GM12878 (cell line): Measurements from ENCODE around the gene FAM222B. TPM values are rescaled to one million over a fixed set of nuclear protein-coding genes. Genes with fewer than 3 reads are reported as not detected.

Experiments
- ATAC-seq: fragments of 200-7000 bp; cut with Tn5 transposase; 3 replicates; pipeline ENCODE4 v1.9.1; 2020; ENCODE audit warnings: mild to moderate bottlenecking, moderate library complexity
- BruUV-seq: library from RNA; stranded (reverse); fragments of 400-500 nt; replicated peaks from 2 replicates; lab custom pipeline; 2021; lab: Mats Ljungman, UMichigan
- CTCF ChIA-PET: fragments of 300-600 bp; sonication (Branson Sonifier 250); formaldehyde crosslinking; extraction: SDS; loops from one replicate; lab custom pipeline; 2021; ENCODE audit warnings: inconsistent platforms; lab: Yijun Ruan, JAX
- POLR2A ChIA-PET: fragments of 350-600 bp; formaldehyde crosslinking; extraction: SDS; loops from one replicate; lab custom pipeline; 2021; ENCODE audit warnings: inconsistent platforms; lab: Charles Lee
- RAD21 ChIA-PET: fragments of 300-600 bp; sonication (Branson Sonifier 250); formaldehyde crosslinking; loops from one replicate; lab custom pipeline; 2023; ENCODE audit warnings: antibody characterized with exemption; ENCODE audit not compliant: unreplicated experiment; lab: Charles Lee
- SMC1A ChIA-PET: fragments of 300-600 bp; sonication (Branson Sonifier 250); formaldehyde crosslinking; loops from one replicate; lab custom pipeline; 2023; ENCODE audit not compliant: unreplicated experiment, uncharacterized antibody; lab: Charles Lee
- DNase-seq: peaks from one replicate; pipeline ENCODE4 v3.0.0-alpha.2; 2011; ENCODE audit warnings: low read depth, low spot score
- FAIRE-seq: peaks from 3 replicates; lab custom pipeline; 2011; peaks lifted over from hg19 to GRCh38; lab: Jason Lieb, UNC
- H2AFZ ChIP-seq: 2 replicates; pipeline ENCODE4 v1.6.0; 2011; ENCODE audit warnings: low read depth, low read length, control low read depth; ENCODE audit not compliant: control insufficient read depth
- H3K27ac ChIP-seq: 2 replicates; pipeline ENCODE4 v1.5.1; 2011; ENCODE audit warnings: control low read depth; ENCODE audit not compliant: control insufficient read depth, insufficient read depth
- H3K27me3 ChIP-seq, 2 experiments: replicated peaks in 1 of 2; 2 replicates each; pipeline versions ENCODE4 v1.6.0 to v1.6.1; 2011; ENCODE audit warnings: low read length in 1 of 2; ENCODE audit not compliant: control insufficient read depth in 2 of 2, insufficient read depth in 2 of 2
- H3K36me3 ChIP-seq, 2 experiments: 2 replicates each; pipeline ENCODE4 v1.5.1; 2011; ENCODE audit warnings: low read length in 1 of 2; ENCODE audit not compliant: control insufficient read depth in 2 of 2, insufficient read depth in 2 of 2
- H3K4me1 ChIP-seq: 2 replicates; pipeline ENCODE4 v1.6.1; 2011; ENCODE audit warnings: mild to moderate bottlenecking, low read length, moderate library complexity, mixed read lengths; ENCODE audit not compliant: control insufficient read depth, insufficient read depth
- H3K4me2 ChIP-seq: 2 replicates; pipeline ENCODE4 v1.6.0; 2011; ENCODE audit warnings: control low read depth; ENCODE audit not compliant: control insufficient read depth, insufficient read depth
- H3K4me3 ChIP-seq: fragments of 200-600 bp; sonication (generic); 2 replicates; pipeline ENCODE4 v1.5.1; 2016
- H3K79me2 ChIP-seq: 2 replicates; pipeline ENCODE4 v1.6.0; 2011; ENCODE audit warnings: low read length; ENCODE audit not compliant: control insufficient read depth, insufficient read depth
- H3K9ac ChIP-seq: 2 replicates; pipeline ENCODE4 v1.8.0; 2011; ENCODE audit warnings: low read length, control low read depth, mixed read lengths; ENCODE audit not compliant: control insufficient read depth, insufficient read depth
- H3K9me3 ChIP-seq: replicated peaks from 3 replicates; pipeline ENCODE4 v1.5.1; 2011; ENCODE audit warnings: mild to moderate bottlenecking, low read length; ENCODE audit not compliant: control insufficient read depth, insufficient read depth
- H4K20me1 ChIP-seq: 2 replicates; pipeline ENCODE4 v1.6.0; 2011; ENCODE audit not compliant: control insufficient read depth, insufficient read depth
- CREB1 ChIP-seq: IDR thresholded peaks from 2 replicates; pipeline ENCODE4 v1.6.1; 2012; ENCODE audit warnings: low read depth, mild to moderate bottlenecking, inconsistent platforms
- CUX1 ChIP-seq: IDR thresholded peaks from 2 replicates; pipeline ENCODE4 v1.6.1; 2012; ENCODE audit warnings: improper control_type of control experiment, low read depth, low read length; ENCODE audit not compliant: insufficient replicate concordance
- MEF2A ChIP-seq: IDR thresholded peaks from 2 replicates; pipeline ENCODE4 v1.6.1; 2011; ENCODE audit warnings: low read depth, mild to moderate bottlenecking, low read length, moderate library complexity; ENCODE audit not compliant: insufficient read depth
- MLLT1 ChIP-seq: fragments of 450-650 bp; IDR thresholded peaks from 2 replicates; pipeline ENCODE4 v1.6.1; 2016; ENCODE audit warnings: mild to moderate bottlenecking
- POLR2A ChIP-seq: IDR thresholded peaks from 2 replicates; pipeline ENCODE4 v1.6.1; 2011; ENCODE audit warnings: low read depth, mild to moderate bottlenecking, low read length
- POLR2AphosphoS5 ChIP-seq: IDR thresholded peaks from 2 replicates; pipeline ENCODE4 v1.6.1; 2011; ENCODE audit warnings: mild to moderate bottlenecking, low read length, inconsistent platforms
- SIN3A ChIP-seq: IDR thresholded peaks from 2 replicates; pipeline ENCODE4 v1.6.1; 2012; ENCODE audit warnings: low read depth, low read length, improper control_type of control experiment
- SMAD5 ChIP-seq: IDR thresholded peaks from 2 replicates; pipeline ENCODE4 v1.6.1; 2016; ENCODE audit warnings: antibody characterized with exemption, low read depth
- WRNIP1 ChIP-seq: IDR thresholded peaks from 2 replicates; pipeline ENCODE4 v1.6.1; 2011; ENCODE audit warnings: low read depth, low read length, improper control_type of control experiment, borderline replicate concordance
- WGBS: methylation state at CpG from one replicate; pipeline ENCODE4 v1.1.6; 2016; ENCODE audit warnings: low lambda C conversion rate; ENCODE audit not compliant: insufficient replicate concordance, insufficient coverage; ENCODE audit errors: missing lambda C conversion rate; 5-methylcytosine and 5-hydroxymethylcytosine counted together
- in situ Hi-C: fragments of 300-500 bp; cut with MboI; formaldehyde crosslinking; loops from 9 replicates; pipeline ENCODE4 v1.14.3; 2018; ENCODE audit warnings: mixed read lengths
- intact Hi-C: fragments of 100-400 bp; cut with micrococcal nuclease; formaldehyde crosslinking; loops from one replicate; pipeline ENCODE4 v1.14.2; 2022; ENCODE audit not compliant: unreplicated experiment
- polyA plus RNA-seq, 11 experiments: library from polyadenylated mRNA; depleted of rRNA in 4 of 11; unstranded in 6 of 11; stranded (reverse) in 5 of 11; fragments of >200 nt; fragmentation: Nextera tagmentation in 4 of 11; fragmentation: Illumina TruSeq in 1 of 11; extraction: Ambion mirVana in 4 of 11; extraction: Trizol in 1 of 11; gene quantifications; 1 replicate in 1 of 11; 2 replicates in 10 of 11; pipeline versions ENCODE4 v1.2.1 to v1.2.3, GENCODE V29; 2011 to 2016; ENCODE audit warnings: inconsistent platforms in 2 of 11, missing spikeins in 2 of 11, low read depth in 1 of 11
- total RNA-seq, 4 experiments: library from RNA; depleted of rRNA in 3 of 4; stranded (reverse); fragments of >200 nt in 3 of 4; fragmentation: Illumina TruSeq in 1 of 4; extraction: Trizol in 1 of 4; gene quantifications; 2 replicates each; pipeline versions ENCODE4 v1.2.1 to v1.2.3, GENCODE V29; 2013 to 2021

Gene FAM222B
- total and polyA plus RNA-seq, 10 of the 15 experiments (the other 5 are each of a cell fraction or from before 2014, with no cell fraction given) = 2.8 to 18.3 (median 6.4) TPM

DNA sequence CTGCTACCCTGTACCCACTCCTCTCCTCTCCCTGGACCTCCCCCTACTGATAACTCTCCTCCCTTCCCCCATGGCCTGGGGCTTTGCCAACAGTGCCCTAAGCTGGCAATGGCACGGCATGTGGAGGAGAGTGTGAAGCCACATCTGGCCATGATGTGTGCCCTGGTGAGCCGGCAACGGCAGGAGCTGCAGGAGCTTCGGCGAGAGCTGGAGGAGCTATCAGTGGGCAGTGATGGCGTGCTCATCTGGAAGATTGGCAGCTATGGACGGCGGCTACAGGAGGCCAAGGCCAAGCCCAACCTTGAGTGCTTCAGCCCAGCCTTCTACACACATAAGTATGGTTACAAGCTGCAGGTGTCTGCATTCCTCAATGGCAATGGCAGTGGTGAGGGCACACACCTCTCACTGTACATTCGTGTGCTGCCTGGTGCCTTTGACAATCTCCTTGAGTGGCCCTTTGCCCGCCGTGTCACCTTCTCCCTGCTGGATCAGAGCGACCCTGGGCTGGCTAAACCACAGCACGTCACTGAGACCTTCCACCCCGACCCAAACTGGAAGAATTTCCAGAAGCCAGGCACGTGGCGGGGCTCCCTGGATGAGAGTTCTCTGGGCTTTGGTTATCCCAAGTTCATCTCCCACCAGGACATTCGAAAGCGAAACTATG, 93.6 kb downstream of the FAM222B start (continued):
- 0 out of 2 replicates have a peak, but pooled peaks have one; percentile 29 for TF ChIP-seq SMAD5

- 92% methylated on average over 18 of the region's 18 CpGs for WGBS
- no peak overlapping the region for H3K4me3 ChIP-seq
- ChIA-PET SMC1A (interaction anchor here (1.8 to 17.8 kb wide), 3 partner anchors 8 to 19 kb away, joined by 6 to 326 read pairs (median 46); partner anchors contain the start of genes NEK8 and TLCD1), CTCF (interaction anchor here (0.8 to 10.0 kb wide), 5 partner anchors 15 to 206 kb away, joined by 3 to 394 read pairs (median 32); partner anchors contain the start of genes NEK8, RPL23A and TLCD1), RAD21 (interaction anchor here (1.5 to 17.4 kb wide), 5 partner anchors 9 to 101 kb away, joined by 3 to 375 read pairs (median 7); partner anchors contain the start of genes NEK8 and TLCD1), POLR2A (interaction anchor here (0.6 to 15.2 kb wide), 3 partner anchors 7 to 746 kb away, joined by 5 to 485 read pairs (median 11); partner anchors contain the start of genes NEK8, RPL23A and TLCD1)
- H3K4me2 ChIP-seq = peak overlapping the region; percentile 31
- H3K9me3 ChIP-seq = no peaks in the 10 kb centered on the region
- TF ChIP-seq CUX1 = no peak
- TF ChIP-seq SIN3A = 0 out of 2 replicates have a peak, but pooled peaks have one; percentile 0
- TF ChIP-seq MLLT1 = 0 out of 2 replicates have a peak, but pooled peaks have one; percentile 34
- no peak for TF ChIP-seq MEF2A
- no peak for TF ChIP-seq WRNIP1
- no peak for TF ChIP-seq CREB1
- TF ChIP-seq POLR2A = peak; percentile 46; the same call in 1 of the 2 replicates
- peak; percentile 61 for TF ChIP-seq POLR2AphosphoS5
- peaks cover 75% of the 10 kb centered on the region for H3K79me2 ChIP-seq
- no peak overlapping the region for H2AFZ ChIP-seq
- no peak overlapping the region for H3K27ac ChIP-seq
- intact Hi-C loops = no loop called here
- peaks cover 30 to 32% of the 10 kb centered on the region in 2 experiments for H3K36me3 ChIP-seq
- H3K9ac ChIP-seq = no peak overlapping the region
- BruUV-seq = no TSS peak
- no peaks in the 10 kb centered on the region for H3K27me3 ChIP-seq
- H4K20me1 ChIP-seq = peaks cover 19% of the 10 kb centered on the region
- FAIRE-seq = no peak
- peaks cover 34% of the 10 kb centered on the region for H3K4me1 ChIP-seq
- no peak for DNase-seq
- in situ Hi-C loops = loop anchor here (25.0 kb wide), 1 partner anchor 1286 kb away; the partner anchor contains the start of gene KSR1
- ATAC-seq = no peak
These were observed 94.5 kb downstream of the FAM222B start for GRCh38 chr17:28747801-28748750.
